Tibial artery (tissue), 4 donors: ENCODE results near the gene ETV6.

ENCODE experiments used
- DNase-seq, 2 donors: peaks; one replicate each; pipeline ENCODE4 v3.0.0-alpha.2; 2019
- H3K27ac ChIP-seq, 2 donors: fragments of 200-600 bp; sonication (generic) in 1 of 2; 1 replicate in 1 of 2; 2 replicates in 1 of 2; pipeline ENCODE4 v1.5.1; 2018 to 2019; ENCODE audit warnings: mild to moderate bottlenecking in 1 of 2
- H3K27me3 ChIP-seq, 2 donors: fragments of 200-600 bp; sonication (generic) in 1 of 2; one replicate each; pipeline versions ENCODE4 v1.5.1 to v1.6.0; 2016 to 2019
- H3K36me3 ChIP-seq, 3 donors: fragments of 200-600 bp; sonication (generic) in 2 of 3; one replicate each; pipeline ENCODE4 v1.5.1; 2016 to 2019; ENCODE audit warnings: mild to moderate bottlenecking in 2 of 3
- H3K4me1 ChIP-seq, 4 donors: fragments of 200-600 bp; sonication (generic) in 2 of 4; 1 replicate in 3 of 4; 2 replicates in 1 of 4; pipeline ENCODE4 v1.5.1; 2016 to 2019
- H3K4me3 ChIP-seq, 2 donors: fragments of 200-600 bp; sonication (generic) in 1 of 2; 1 replicate in 1 of 2; 2 replicates in 1 of 2; pipeline ENCODE4 v1.5.1; 2018 to 2019; ENCODE audit warnings: mild to moderate bottlenecking in 2 of 2
- H3K9me3 ChIP-seq, 3 donors: fragments of 200-600 bp; sonication (generic) in 1 of 3; one replicate each; pipeline ENCODE4 v1.5.1; 2016 to 2019
- intact Hi-C: fragments of 100-400 bp; cut with DNase I; formaldehyde crosslinking; loops from one replicate; pipeline ENCODE4 v1.15.0; 2023; ENCODE audit warnings: low total_unique reads
- TF ChIP-seq, protein P1 (sequence below), 2 experiments: fragments of 200-600 bp in 1 of 2; fragments of 450-650 bp in 1 of 2; IDR thresholded peaks; one replicate each; pipeline ENCODE4 v1.5.1; 2017 to 2019; ENCODE audit warnings: antibody characterized with exemption in 2 of 2, mild to moderate bottlenecking in 1 of 2, moderate library complexity in 1 of 2

Gene ETV6

GRCh38 chr12:11684393-11684792 is 34.9 kb downstream of the ETV6 start:
- H3K27me3 ChIP-seq = no peaks in the 10 kb centered on the region
- H3K4me1 ChIP-seq = peaks cover 0 to 89% (median 50%) of the 10 kb centered on the region in 4 donors
- intact Hi-C loops = no loop called here
- H3K36me3 ChIP-seq = no peaks in the 10 kb centered on the region
- H3K9me3 ChIP-seq = no peaks in the 10 kb centered on the region
- peak overlapping the region in 1 of 2 donors; percentile 32 for H3K27ac ChIP-seq
- TF ChIP-seq, protein P1, sequence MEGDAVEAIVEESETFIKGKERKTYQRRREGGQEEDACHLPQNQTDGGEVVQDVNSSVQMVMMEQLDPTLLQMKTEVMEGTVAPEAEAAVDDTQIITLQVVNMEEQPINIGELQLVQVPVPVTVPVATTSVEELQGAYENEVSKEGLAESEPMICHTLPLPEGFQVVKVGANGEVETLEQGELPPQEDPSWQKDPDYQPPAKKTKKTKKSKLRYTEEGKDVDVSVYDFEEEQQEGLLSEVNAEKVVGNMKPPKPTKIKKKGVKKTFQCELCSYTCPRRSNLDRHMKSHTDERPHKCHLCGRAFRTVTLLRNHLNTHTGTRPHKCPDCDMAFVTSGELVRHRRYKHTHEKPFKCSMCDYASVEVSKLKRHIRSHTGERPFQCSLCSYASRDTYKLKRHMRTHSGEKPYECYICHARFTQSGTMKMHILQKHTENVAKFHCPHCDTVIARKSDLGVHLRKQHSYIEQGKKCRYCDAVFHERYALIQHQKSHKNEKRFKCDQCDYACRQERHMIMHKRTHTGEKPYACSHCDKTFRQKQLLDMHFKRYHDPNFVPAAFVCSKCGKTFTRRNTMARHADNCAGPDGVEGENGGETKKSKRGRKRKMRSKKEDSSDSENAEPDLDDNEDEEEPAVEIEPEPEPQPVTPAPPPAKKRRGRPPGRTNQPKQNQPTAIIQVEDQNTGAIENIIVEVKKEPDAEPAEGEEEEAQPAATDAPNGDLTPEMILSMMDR (IDR thresholded peaks at IDR 0.05) = no peak
- DNase-seq = no peak
- no peak overlapping the region for H3K4me3 ChIP-seq

DNA sequence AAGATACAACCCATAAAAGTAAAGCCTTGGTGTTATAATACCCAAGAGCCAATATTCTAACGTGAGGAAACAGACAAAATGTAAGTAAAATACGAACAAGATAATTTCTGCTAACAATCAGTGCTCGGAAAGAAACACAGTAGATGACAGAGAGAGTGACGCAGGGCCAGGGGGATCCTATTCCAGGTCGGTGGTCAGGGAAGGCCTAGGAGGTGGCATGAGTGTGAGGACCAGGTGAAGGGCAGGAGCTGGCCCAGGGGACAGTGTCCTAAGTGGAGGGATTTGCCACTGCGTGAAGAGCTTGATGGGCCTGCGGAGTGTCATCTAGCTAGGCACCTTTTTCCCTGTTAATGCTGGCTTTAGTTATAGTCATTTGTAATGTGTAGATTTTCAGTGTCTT is 35.3 kb downstream of the ETV6 start:
- Histone ChIP-seq H3K4me3 (no peak overlapping the region), H3K4me1 (peaks cover 0 to 89% (median 52%) of the 10 kb centered on the region in 4 donors), H3K27me3 (no peaks in the 10 kb centered on the region), H3K36me3 (no peaks in the 10 kb centered on the region), H3K27ac (peak overlapping the region; percentile 26 to 32), H3K9me3 (no peaks in the 10 kb centered on the region)
- no peak for DNase-seq
- TF ChIP-seq, protein P1 (IDR thresholded peaks at IDR 0.05) = no peak
- intact Hi-C loops = no loop called here

GRCh38 chr12:11685316-11685715 is 35.8 kb downstream of the ETV6 start:
- intact Hi-C loops = no loop called here
- TF ChIP-seq, protein P1 (IDR thresholded peaks at IDR 0.05) = no peak
- no peaks in the 10 kb centered on the region for H3K36me3 ChIP-seq
- DNase-seq = no peak
- no peaks in the 10 kb centered on the region for H3K27me3 ChIP-seq
- peak overlapping the region; percentile 26 to 32 for H3K27ac ChIP-seq
- H3K9me3 ChIP-seq = no peaks in the 10 kb centered on the region
- H3K4me3 ChIP-seq = no peak overlapping the region
- peaks cover 0 to 90% (median 51%) of the 10 kb centered on the region in 4 donors for H3K4me1 ChIP-seq

- H3K27me3 ChIP-seq = no peaks in the 10 kb centered on the region
- H3K4me1 ChIP-seq = peaks cover 0 to 90% (median 49%) of the 10 kb centered on the region in 4 donors
- intact Hi-C loops = no loop called here
- no peaks in the 10 kb centered on the region for H3K36me3 ChIP-seq
- no peak overlapping the region for H3K4me3 ChIP-seq
- DNase-seq = no peak
- TF ChIP-seq, protein P1 (IDR thresholded peaks at IDR 0.05) = no peak
- peak overlapping the region in 1 of 2 donors; percentile 26 for H3K27ac ChIP-seq
- H3K9me3 ChIP-seq = no peaks in the 10 kb centered on the region
Observed at GRCh38 chr12:11685716-11686115, 36.2 kb downstream of the ETV6 start.

DNA sequence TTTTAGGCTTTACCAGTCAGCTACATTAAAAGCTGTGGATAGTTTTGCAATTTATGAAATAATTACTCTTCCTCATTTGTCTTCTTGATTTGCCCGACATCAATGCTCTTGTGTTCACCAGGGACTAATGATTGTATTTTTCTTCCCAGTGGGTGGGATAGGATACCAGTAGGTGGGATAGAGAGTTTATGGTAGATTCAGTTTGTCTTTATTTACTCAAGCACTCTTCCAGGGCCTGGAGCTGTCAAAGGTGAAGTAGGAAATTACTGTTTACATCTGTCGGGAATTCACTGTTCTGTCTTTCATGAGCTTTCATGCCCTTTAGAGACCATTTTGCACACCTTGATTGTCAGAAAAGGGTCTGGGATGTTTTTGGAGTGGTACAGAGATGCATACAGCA is 36.6 kb downstream of the ETV6 start:
- Histone ChIP-seq H3K9me3 (no peaks in the 10 kb centered on the region), H3K36me3 (no peaks in the 10 kb centered on the region), H3K27ac (peak overlapping the region in 1 of 2 donors; percentile 26), H3K4me3 (no peak overlapping the region), H3K4me1 (peaks cover 0 to 89% (median 49%) of the 10 kb centered on the region in 4 donors), H3K27me3 (no peaks in the 10 kb centered on the region)
- TF ChIP-seq, protein P1 (IDR thresholded peaks at IDR 0.05) = no peak
- DNase-seq = no peak
- intact Hi-C loops = no loop called here

DNA sequence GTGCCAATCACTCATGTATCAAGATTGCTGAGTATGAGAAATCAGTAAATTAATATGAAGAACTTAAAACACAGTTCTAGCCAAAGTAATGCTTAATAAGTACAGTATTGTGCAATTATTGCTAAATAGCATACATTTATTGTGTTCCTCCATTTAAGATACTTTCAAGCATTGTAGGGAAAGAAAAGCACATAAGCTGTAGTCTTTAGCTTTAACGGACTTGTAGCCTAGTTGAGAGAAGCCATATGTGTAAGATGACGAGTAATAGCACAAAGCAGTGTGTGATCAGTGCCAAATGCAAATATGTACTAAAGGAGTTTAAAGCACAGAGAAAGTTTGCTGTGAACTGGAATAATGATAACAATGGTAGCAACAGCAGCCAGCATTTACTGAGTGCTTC is 38.1 kb downstream of the ETV6 start:
- Histone ChIP-seq H3K27ac (no peak overlapping the region), H3K4me3 (no peak overlapping the region), H3K9me3 (no peaks in the 10 kb centered on the region), H3K4me1 (peaks cover 0 to 90% (median 49%) of the 10 kb centered on the region in 4 donors), H3K36me3 (no peaks in the 10 kb centered on the region), H3K27me3 (no peaks in the 10 kb centered on the region)
- intact Hi-C loops = no loop called here
- DNase-seq = no peak
- TF ChIP-seq, protein P1 (IDR thresholded peaks at IDR 0.05) = no peak
